IMR-90 (cell line): ENCODE results near the gene SMIM5.

Source experiments
- CEBPB ChIP-seq: IDR thresholded peaks from 2 replicates; pipeline ENCODE4 v1.6.1; 2012; ENCODE audit warnings: low read depth, low read length, improper control_type of control experiment
- FOS ChIP-seq: fragments of 150-350 bp; IDR thresholded peaks from 2 replicates; pipeline ENCODE4 v1.6.1; 2016; ENCODE audit warnings: low read depth, low read length
- MAFK ChIP-seq: IDR thresholded peaks from 2 replicates; pipeline ENCODE4 v1.6.1; 2012; ENCODE audit warnings: low read depth, low read length, improper control_type of control experiment
- MXI1 ChIP-seq: IDR thresholded peaks from 2 replicates; pipeline ENCODE4 v1.6.1; 2012; ENCODE audit warnings: low read depth, mild to moderate bottlenecking, low read length, moderate library complexity, borderline replicate concordance
- NFE2L2 ChIP-seq: fragments of 150-350 bp; IDR thresholded peaks from 2 replicates; pipeline ENCODE4 v1.6.1; 2016; ENCODE audit warnings: low read depth, mild to moderate bottlenecking, low read length
- POLR2A ChIP-seq: IDR thresholded peaks from 2 replicates; pipeline ENCODE4 v1.6.1; 2012; ENCODE audit warnings: mild to moderate bottlenecking, low read depth, low read length
- RAD21 ChIP-seq: IDR thresholded peaks from 2 replicates; pipeline ENCODE4 v1.6.1; 2012; ENCODE audit warnings: low read length, improper control_type of control experiment
- SMC3 ChIP-seq: fragments of 150-350 bp; IDR thresholded peaks from 2 replicates; pipeline ENCODE4 v1.6.1; 2016; ENCODE audit warnings: low read depth, mild to moderate bottlenecking, antibody characterized with exemption, low read length, moderate library complexity
- TF ChIP-seq, protein P1 (sequence below): conservative IDR thresholded peaks from 2 replicates; pipeline ENCODE4 v1.5.1; 2012; ENCODE audit warnings: mild to moderate bottlenecking, low read depth, low read length, improper control_type of control experiment
- TF ChIP-seq, protein P2 (sequence below): fragments of 150-350 bp; IDR thresholded peaks from 2 replicates; pipeline ENCODE4 v1.6.1; 2017; ENCODE audit warnings: mild to moderate bottlenecking, antibody characterized with exemption, low read length, low read depth

GRCh38 chr17:75604034-75604695, 29.1 kb upstream of the SMIM5 start:
- TF ChIP-seq, protein P1, sequence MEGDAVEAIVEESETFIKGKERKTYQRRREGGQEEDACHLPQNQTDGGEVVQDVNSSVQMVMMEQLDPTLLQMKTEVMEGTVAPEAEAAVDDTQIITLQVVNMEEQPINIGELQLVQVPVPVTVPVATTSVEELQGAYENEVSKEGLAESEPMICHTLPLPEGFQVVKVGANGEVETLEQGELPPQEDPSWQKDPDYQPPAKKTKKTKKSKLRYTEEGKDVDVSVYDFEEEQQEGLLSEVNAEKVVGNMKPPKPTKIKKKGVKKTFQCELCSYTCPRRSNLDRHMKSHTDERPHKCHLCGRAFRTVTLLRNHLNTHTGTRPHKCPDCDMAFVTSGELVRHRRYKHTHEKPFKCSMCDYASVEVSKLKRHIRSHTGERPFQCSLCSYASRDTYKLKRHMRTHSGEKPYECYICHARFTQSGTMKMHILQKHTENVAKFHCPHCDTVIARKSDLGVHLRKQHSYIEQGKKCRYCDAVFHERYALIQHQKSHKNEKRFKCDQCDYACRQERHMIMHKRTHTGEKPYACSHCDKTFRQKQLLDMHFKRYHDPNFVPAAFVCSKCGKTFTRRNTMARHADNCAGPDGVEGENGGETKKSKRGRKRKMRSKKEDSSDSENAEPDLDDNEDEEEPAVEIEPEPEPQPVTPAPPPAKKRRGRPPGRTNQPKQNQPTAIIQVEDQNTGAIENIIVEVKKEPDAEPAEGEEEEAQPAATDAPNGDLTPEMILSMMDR = no peak
- TF ChIP-seq NFE2L2 (no peak), SMC3 (no peak), CEBPB (no peak), POLR2A (no peak), MXI1 (no peak), RAD21 (no peak), FOS (no peak), MAFK (no peak)
- TF ChIP-seq, protein P2, sequence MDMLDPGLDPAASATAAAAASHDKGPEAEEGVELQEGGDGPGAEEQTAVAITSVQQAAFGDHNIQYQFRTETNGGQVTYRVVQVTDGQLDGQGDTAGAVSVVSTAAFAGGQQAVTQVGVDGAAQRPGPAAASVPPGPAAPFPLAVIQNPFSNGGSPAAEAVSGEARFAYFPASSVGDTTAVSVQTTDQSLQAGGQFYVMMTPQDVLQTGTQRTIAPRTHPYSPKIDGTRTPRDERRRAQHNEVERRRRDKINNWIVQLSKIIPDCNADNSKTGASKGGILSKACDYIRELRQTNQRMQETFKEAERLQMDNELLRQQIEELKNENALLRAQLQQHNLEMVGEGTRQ = no peak
